ENCODE measurements around the gene INPP5B.

INPP5B gene

GRCh38 chr1:37948166-37948565 is 1.3 kb upstream of the INPP5B start:
- no peak overlapping the region for H3K4me3 ChIP-seq (ENCODE audit: low read depth, low read length)
- TF ChIP-seq CTCF (conservative IDR thresholded peaks at IDR 0.05; ENCODE audit: low read depth, low read length), result no peak
- no peak for DNase-seq (ENCODE audit: low read depth)

GRCh38 chr1:37947364-37947763 is 511 bp upstream of the INPP5B start:
- no peak overlapping the region for H3K4me3 ChIP-seq (ENCODE audit: low read depth, low read length)
- TF ChIP-seq CTCF (conservative IDR thresholded peaks at IDR 0.05; ENCODE audit: low read depth, low read length), result no peak
- DNase-seq (ENCODE audit: low read depth), result no peak

GRCh38 chr1:37945743-37946702 is 830 bp downstream of the INPP5B start:
- peak overlapping the region; percentile 96 for H3K4me3 ChIP-seq (ENCODE audit: low read depth, low read length)
- peak; percentile 98 for DNase-seq (ENCODE audit: low read depth)
- no peak for TF ChIP-seq CTCF (conservative IDR thresholded peaks at IDR 0.05; ENCODE audit: low read depth, low read length)

GRCh38 chr1:37945251-37945650 is 1.6 kb downstream of the INPP5B start:
- DNase-seq (ENCODE audit: low read depth), result no peak
- TF ChIP-seq CTCF (conservative IDR thresholded peaks at IDR 0.05; ENCODE audit: low read depth, low read length), result no peak
- no peak overlapping the region for H3K4me3 ChIP-seq (ENCODE audit: low read depth, low read length)

GRCh38 chr1:37944816-37945215 is 2.0 kb downstream of the INPP5B start:
- no peak overlapping the region for H3K4me3 ChIP-seq (ENCODE audit: low read depth, low read length)
- no peak for DNase-seq (ENCODE audit: low read depth)
- no peak for TF ChIP-seq CTCF (conservative IDR thresholded peaks at IDR 0.05; ENCODE audit: low read depth, low read length)

- peak; percentile 69 for DNase-seq (ENCODE audit: low read depth)
- H3K4me3 ChIP-seq (ENCODE audit: low read depth, low read length), result no peak overlapping the region
- no peak for TF ChIP-seq CTCF (conservative IDR thresholded peaks at IDR 0.05; ENCODE audit: low read depth, low read length)
These were observed 2.6 kb downstream of the INPP5B start for GRCh38 chr1:37944086-37944763.
